GM19467 (cell line): ENCODE results near the gene ST6GALNAC2.
"Not testable (repeated sequence)": the region's sequence is repeated elsewhere in the genome, so short reads cannot be mapped to it uniquely, and the experiment has no call there.

Experiments used
- ATAC-seq: cut with Tn5 transposase; IDR thresholded peaks from one replicate; pipeline ENCODE4 v1.9.1; 2021; ENCODE audit warnings: mild to moderate bottlenecking, moderate library complexity; ENCODE audit not compliant: unreplicated experiment

The ST6GALNAC2 gene

DNA sequence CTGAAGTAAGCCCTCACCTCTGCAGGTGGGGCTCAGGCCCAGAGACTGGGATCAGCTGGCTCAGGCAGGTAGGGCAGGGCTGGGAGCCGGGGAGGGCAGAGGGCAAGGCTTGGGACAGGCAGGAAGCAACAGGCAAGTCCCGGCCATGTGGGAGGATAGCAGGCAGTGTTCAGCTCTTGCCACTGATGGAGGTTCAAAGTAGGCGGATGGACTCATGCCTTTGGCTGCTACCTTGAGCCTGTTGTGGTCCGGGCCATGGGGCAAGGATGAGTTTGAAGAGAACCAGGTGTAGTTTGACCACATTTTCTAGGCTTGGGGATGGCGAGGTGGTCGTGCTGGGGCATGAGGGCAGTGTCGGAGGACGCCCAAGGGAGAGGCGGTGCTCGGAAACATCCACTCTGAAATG, 43.1 kb downstream of the ST6GALNAC2 start:
- ATAC-seq, result no peak

DNA sequence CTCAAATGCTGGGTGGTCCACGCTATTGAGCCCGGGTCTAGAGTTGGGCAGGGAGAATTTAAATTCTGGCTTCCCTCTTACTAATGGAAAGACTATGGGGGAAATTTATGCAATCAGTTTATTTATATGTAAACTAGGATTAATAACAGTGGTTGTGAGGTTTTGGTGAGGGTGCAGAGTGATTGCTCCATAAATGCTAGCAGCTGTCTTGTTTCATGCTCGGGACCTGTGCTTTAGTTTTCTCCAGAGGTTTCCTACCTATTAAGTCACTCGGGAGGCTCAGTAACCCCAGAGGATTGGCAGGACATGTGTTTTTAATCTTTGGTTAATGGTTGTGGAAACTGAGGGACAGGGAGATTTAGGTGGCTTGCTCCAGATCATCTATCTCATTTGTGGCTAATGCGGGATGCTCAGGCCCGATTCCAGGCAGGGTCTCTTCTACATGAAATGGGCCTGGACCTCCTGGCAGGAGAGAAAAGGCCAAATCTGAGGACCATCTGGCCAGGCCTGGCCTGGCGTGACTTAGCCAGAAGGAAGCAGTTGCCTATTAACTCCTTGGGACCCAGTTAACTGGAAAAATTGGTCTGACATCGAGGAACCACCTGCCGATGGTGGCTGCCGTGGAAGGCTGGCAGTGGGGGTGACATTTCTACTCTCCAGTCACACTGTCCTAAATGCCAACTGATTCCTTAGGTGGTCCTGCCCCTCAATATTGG, 43.8 kb downstream of the ST6GALNAC2 start:
- no peak for ATAC-seq

DNA sequence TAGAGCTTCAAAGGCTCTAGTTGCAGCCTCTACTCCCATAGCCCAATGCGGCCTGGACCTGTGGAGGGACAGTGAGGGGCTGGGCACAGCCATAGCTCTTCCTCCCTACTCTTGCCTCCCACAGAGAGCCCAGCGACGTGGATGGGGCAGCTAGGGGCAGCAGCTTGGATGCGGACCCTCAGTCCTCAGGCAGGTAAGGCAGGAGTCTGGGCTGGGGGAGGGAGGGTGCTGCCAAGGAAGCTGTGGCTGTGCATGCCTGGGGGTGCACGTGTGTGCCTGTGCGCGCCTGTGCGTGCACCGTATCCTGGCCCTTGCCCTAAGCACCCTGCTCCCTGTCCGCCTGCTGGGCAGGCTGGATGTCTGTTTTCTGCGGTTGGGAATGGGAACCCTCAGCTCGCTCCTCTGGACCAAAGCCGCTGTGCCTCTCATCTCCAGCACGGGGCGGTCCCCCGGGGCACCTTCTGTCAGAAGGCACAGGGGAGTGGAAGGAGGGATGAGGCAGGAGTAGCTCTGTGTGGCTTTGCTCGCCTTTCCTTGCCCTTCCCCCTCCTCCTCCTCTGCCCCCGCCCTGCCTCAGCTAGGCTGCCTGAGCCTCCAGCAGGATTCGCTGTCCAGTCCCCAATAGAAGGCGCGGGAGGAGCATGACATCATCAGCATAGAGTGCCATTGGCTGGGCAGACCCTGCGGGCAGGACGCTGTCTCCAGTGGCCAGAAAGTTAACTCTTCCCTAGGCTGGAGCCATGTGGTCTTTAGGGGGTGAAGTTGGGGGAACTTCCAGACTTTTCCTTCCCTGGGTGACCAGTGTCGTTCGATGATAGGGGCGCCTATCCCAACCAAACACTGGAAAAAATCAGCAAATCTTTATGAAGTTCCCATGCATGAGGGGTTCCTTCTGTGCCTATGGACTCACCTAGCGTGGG, 45.0 kb downstream of the ST6GALNAC2 start:
- ATAC-seq, result no peak

DNA sequence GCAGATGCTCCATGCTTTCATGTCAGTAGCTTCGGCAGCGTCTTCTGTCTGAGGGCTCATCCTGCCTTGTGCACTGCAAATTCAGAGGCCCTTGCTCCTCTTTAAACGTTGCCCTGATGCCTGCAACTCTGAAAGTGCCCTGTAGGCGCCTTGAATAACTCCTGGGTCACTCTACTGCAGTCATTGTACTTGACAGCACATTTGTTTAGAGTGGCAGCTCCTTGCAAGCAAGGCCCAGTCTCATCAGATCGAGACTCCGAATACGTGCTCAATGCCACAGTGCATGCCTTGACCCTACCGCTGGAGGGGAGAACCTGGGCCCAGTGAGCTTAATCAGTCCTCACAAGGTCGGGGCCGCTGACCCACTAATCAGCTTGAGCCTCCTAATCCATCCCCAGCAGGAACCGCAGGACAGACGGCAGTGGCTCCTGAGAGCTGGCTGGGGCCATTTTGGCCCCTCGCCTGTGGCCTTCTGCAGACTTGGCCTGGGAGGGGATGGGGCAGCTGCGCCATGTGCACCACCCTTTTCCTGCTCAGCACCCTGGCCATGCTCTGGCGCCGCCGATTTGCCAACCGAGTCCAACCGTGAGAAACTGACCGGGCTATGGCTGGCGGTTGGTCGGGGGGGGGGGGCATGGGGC, 45.9 kb downstream of the ST6GALNAC2 start, which contains the start of gene PRCD:
Gene PRCD (plus strand): TSS at position 414 of the 641 bp plus-strand sequence. CDS start 98 bp downstream, at position 512.
- no peak for ATAC-seq

DNA sequence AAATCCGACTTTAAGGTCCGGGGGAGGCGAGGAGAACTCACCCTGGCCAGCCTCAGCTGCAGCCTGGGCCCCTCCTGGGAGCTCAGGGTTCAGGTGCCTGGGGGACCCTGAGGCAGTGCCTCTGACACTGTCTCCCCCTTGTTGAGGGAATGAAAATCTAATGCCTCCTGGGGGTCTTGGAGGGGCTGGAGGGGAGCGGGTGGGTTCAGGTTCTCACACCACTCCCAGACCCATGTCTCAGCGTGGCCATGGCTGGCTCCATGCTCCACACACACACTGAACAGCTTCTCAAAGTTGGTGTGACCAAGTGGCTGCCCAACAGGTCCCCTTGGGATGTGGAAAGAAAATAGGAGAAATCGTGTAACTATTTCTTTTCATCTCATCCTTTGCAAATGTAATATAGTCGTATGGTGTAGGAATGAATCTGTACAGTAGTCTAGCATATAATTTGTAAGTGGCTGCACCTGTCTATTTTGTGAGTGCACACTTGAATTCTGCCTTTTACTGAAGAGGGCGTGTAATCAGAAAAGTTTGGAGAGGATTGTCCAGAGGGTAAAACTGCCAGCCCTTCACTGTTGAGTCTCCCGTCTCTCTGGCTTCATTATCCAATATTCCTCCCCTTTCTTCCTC, 46.6 kb downstream of the ST6GALNAC2 start:
- ATAC-seq, result no peak

DNA sequence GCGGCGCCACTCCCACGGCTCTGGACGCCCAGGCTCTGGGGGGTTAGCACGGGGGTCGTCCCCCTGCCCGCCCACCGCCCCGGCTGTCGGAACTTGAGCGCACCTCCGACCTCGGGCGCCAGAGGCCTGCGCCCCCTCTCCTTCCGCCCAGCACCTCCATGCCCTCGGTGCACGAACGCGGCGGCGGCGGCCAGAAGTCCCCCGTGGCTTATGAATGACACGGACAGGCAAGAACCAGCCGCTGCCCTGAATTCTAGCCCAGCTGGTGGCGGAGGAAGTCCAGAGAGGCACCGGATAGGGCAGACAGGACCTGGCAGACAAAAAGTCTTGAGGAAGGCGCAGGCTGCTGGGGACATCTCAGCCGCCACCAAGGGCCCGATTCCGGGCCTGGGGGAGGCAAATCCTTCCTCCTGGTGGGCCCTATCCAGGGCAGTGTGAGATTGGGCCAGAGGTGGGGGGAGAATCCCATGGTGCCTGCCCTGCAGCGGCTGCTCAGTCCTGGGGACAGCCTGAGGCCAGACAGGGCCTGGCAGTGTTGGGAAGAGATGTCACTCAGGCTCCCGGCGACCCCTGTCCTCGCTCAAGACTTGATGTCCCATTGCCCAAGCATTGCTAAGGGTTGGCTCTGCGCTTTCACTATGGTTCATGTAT, 47.3 kb downstream of the ST6GALNAC2 start:
- no peak for ATAC-seq

DNA sequence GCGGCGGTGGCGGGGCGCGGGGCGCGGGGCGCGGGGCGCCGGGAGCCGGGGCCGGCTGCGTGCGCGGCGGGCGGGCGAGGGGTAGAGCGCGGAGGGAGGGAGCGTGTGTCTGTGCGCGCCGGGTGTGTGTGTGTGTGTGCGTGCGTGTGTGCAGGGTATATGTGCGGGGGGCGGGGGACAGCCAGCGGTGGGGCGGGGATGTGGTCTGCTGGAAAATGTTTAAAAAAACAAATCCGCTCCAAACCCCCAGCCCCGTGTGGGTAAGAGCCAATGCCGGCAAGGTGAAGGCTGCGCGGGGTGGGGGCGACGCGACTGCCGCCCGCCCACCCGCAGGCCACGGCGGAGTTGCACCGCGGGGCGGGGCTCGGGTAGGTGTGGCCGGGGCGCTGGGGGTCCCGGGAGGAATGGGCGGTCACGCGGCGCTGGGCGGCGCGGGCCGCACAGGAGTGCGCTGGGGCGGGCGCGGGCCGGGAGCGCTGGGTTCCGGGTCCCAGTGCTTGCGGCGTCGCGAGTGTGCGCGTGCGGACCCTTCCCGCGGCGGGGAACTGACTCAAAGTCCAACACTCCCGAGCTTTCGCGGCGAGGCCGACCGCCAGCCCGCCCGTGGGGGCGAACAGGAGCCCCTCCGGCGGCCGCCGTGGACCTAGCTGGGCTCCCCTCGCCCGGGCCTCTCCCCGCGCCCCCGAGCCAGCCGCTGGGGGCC, 47.9 kb downstream of the ST6GALNAC2 start, which contains the start of gene CYGB:
Gene CYGB (minus strand): TSS at position 132 of the 703 bp plus-strand sequence. CDS start 167 bp downstream, outside the sequence.
- ATAC-seq, result no peak

DNA sequence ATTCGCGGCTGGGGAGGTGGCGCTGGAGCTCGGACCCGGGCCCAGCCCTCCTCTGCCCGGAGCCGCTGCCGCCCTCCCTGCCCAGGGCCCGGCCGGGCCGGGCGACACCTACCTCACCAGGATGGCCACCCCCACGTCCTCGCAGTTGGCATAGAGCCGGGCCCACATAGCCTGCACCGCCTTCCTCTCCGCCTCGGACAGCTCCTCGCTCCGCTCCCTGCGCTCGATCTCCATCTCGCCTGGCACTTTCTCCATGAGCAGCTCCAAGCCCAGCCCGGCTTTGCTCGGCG, 48.4 kb downstream of the ST6GALNAC2 start:
- ATAC-seq, result no peak

DNA sequence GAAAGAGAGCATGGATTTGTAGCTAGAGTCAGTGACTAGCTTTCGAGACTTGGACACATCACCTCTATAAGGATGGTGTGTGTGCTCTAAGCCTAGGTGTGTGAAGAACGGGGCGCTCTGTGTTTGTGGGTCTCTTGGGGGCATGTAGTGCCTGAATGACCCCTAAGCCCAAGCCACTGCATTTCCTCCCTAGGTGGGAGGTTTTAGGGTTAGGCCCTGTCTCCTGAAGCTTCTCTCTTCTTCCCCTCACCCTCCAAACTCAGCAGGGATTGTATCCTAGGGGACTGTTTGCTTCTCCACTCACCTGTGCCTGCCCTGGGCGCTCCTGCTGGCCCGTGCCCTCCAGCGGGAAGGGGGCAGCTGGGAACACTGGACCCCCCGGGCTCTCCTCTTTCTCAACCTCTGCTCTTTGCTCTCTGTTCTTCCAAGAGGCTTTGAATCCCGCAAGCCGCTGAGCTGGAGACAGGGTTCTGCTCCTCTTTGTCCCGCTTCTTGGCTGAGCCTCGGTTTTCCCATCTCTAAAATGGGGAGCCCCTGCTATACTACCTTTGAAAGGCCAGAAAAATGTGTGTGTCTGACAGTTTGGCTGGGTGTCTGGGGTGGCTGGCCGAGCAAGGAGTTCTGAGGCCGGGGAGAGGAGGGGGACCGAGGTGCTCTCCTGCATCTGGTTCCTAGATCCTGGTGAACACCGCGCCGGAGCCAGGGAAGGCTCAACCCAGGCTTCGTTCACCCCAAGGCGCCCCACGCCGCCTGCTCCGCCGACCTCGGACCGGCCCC, 49.0 kb downstream of the ST6GALNAC2 start:
- no peak for ATAC-seq

DNA sequence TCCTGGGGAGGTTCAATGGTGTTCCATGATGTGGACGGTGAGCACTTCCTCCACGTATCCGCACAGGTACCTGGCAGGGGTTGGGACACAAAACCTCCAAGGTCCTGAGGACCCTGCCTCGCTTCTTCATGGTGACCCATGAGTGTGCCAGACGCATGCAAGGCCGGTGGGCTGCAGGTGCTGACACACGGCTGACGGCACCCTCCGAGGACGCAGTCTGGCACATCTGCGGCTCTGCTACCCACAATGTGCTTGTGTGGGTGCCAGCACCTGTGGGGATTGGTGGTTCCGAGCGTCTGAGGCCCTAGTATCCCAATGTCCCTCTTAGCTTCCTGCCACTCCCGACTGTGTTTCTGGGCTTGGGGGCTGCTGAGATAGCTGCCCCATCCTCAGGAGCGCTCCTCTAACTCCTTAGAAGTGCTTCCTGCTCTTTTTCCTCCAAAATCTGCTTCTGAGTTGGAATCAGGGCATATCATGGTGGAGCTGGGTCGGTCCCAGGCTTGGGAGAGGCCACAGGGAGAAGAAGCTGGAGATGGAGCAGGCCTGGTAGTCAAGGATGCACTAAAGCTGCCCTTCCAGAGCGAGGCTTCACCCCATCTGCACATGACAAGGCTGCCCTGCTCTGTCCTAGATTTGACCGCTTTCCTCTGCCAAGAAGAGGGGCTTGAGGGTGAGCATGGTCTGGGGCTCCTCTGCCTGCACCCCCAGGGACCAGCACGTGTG, 49.7 kb downstream of the ST6GALNAC2 start:
- no peak for ATAC-seq

DNA sequence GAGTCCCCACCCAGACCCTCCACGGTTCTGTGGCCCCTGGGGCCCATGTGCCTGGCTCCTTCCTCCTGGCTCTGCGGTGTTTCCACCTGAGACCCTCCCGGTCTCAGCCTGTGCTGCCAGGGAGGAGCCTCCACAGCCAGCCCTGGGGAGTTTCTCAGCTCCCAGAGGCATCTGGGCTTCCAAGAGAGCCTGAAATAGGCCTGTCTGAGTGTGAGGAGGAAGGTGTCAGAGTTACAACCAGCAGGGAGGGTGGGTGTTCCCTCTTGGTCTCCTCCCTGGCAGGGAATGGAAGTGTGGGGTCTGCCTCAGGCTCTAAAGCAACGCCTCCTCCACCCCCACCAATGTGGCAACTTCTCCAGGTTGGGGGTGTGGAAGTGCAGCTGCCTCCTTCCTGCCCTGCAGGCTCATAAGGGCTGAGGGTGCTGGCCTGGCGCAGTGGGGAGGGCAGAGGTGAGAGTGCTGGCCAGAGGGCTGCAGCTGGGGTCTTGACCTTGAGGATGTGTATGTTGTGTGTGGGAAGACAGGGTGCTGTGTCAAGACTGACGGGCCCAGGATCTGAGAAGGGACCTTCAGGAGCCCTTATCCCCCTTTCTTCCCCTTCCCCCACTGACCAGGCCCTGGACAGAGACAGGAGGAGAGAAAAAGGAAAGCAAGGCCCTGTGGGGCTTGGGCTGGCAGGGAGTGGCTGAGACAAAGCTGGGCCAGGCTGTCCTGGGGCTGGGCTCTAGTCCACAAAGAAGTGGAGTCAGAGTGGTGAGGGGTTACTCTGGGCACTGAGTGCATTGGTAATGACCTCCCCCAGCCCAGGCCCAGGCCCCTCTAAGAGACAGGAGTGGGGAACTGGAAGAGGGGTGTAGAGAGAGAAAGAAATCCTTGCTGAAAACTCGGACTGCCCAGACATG, 50.6 kb downstream of the ST6GALNAC2 start:
- ATAC-seq, result no peak

DNA sequence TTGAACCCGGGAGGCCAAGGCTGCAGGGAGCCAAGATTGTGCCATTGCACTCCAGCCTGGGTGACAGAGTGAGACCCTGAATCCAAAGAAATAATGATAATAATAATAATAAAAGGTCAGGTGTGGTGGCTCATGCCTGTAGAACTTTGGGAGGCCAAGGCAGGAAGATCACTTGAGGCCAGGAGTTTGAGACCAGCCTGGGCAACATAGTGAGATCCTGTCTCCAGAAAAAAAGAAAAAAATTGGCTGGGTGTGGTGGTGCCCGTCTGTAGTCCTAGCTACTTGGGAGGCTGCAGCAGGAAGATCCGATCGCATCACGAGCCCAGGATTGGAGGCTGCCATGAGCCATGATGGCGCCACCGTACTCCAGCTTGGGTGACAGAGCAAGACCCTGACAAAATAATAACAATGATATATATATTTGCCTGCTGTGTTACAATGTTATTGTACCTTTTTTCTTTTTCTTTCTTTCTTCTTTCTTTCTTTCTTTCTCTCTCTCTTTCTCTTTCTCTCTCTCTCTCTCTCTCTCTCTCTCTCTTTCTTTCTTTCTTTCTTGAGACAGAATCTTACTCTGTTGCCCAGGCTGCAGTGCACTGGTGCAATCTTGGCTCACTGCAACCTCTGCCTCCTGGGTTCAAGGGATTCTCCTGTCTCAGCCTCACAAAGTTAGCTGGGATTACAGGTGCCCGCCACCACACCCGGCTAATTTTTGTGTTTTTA, 51.9 kb downstream of the ST6GALNAC2 start:
- ATAC-seq, result not testable (repeated sequence)

DNA sequence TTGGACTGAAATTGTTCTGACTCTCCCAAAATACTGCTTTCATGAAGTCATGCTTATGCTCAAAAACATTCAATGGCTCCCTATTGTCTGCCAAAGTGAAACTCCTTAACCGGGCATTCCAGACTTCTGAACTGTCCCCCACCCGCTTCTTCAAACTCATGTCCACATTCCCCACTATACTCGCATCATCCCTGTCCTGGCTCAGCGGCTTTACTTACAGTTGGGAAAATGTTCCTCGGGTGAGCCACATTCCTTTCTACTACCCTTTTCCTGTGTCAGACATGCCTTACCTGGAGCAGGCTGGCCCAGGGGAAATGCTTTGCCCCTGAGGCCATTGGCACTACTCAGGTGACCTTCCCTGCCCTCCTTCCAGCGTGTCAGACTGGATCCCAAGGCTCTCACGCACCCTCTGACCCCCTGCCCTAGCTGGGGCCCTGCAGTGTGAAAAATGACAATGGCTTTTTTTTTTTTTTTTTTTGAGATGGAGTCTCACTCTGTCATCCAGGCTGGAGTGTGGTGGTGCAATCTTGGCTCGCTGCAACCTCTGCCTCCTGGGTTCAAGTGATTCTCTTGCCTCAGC, 53.5 kb downstream of the ST6GALNAC2 start:
- ATAC-seq, result no peak

DNA sequence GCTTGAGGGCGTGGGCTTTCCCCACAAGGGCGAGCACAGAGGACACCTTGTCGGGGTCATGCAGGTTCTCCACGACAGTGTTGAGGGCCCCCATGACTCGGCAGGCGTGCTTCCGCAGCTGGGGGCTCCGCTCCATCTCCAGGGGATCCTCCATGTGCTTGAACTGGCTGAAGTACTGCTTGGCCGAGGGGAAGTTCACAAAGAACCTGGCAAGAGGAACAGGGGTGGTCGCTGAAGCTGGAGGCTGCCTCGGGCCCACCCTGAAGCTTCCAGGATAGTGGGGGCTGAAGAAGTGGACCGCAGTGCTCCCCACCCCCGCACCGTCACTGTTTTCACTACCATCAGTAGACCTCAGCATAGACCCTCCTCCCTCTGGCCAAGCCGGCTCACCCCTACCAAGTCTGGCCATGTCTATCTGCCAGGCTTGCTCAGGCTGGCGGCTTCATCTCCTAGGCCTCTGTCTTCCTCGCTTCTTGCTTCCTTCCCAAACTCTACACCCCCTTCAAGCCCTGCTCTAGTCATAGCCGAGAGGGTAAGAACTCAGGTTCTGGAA, 54.1 kb downstream of the ST6GALNAC2 start:
- ATAC-seq, result no peak

DNA sequence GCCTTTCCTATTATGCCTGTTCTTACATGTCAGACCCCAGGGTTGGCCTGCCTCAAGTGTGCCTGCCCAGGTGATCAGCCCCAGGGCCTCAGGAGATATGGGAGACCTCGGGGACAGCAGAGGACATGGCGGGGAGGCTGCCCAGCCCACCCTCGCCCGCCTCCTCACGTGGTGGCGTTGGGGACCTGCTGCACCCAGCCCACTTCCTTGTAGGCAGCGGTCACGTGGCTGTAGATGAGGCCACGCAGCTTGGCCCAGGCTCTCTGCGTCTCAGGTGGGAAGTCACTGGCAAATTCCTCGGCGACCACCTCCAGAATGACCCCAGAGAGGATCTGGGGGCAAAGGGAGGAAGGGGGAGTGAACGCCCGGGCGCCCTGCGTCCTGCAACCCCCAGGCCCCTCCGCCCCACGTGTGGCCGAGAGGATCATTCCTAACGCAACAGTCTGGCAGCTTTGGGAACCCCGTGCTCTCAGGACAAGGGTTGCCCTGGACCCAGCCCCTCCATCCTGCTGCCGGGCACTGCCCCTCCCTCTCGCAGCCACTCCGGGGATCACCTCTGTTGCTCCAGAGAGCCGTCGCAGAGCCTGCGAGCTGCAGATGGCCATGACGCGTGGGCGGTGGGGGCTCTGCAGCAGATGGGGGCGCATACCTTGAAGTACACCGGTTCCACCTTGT, 54.7 kb downstream of the ST6GALNAC2 start:
- ATAC-seq, result no peak
